GM08714 (cell line): ENCODE results near the gene ADGRV1.

ENCODE experiments used
- H3K4me3 ChIP-seq: fragments of 200-500 bp; sonication (Bioruptor generic); 2 replicates; pipeline ENCODE4 v1.5.1; 2014; ENCODE audit warnings: mild to moderate bottlenecking, low read length, inconsistent platforms
- ZNF274 ChIP-seq: IDR thresholded peaks from 2 replicates; pipeline ENCODE4 v1.6.1; 2012; ENCODE audit warnings: mild to moderate bottlenecking, low read depth, low read length

The ADGRV1 gene

GRCh38 chr5:91160714-91161285 lies 602.2 kb downstream of the ADGRV1 start:
- no peak for TF ChIP-seq ZNF274
- no peak overlapping the region for H3K4me3 ChIP-seq

DNA sequence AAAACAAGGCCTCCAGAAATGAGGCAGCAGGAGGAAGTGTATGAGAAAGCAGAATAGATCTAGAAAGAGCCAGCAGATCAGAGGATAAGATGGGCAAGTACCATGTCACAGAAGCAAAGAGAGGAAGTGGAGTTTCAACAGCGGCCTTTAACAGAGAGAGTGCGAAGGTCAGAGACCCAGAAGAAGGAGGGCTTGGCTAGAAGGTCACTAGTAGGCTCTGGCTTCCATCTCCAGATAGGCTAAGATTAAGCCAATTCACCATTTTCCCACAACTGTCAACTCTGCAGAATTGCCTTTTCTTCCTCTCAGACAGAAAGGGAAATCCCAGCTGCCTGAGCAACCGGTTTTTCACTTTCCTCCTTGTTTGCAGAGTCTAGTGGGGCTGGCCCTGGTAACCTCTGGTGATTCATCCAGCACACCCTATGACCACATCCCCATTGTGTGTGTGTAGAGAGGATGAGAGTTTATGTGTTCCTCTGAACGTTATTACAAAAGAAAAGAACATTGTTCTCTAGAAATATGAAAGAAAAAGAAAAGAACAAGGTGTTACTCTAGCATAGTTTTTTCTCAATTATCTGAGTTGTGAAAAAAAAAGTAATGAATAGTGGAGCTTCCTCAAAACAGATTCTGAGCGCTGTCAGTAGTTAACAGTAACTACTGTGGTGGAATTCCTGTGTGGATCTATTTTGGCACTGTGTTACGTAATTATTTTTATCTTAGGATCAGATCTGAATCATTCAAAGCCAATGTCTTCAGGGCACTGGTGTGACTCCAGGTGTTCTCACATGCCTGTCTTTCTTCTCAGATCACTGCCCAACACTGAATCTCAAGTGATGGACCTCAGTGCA lies 604.2 kb downstream of the ADGRV1 start:
- TF ChIP-seq ZNF274 = no peak
- no peak overlapping the region for H3K4me3 ChIP-seq

DNA sequence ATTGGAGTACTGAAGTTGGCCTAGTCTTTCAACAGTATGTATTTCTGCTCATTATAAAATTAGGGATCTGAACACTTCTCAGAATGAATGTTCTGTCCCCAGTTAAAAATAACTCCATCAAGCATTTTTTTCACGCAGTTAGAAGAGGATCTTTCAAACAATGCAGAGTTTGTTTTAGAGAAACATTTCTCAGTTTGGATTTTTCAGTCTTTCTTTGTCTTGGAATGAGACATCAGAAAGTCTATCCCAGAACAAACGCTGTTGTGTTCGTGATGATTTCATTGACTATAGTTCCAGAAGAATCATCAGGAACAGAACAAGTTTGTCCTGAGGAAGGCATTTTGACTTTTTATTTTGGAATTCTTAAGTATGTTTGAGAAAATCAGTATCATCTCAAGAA lies 605.8 kb downstream of the ADGRV1 start:
- no peak for TF ChIP-seq ZNF274
- H3K4me3 ChIP-seq = no peak overlapping the region

GRCh38 chr5:91166059-91166807 lies 607.6 kb downstream of the ADGRV1 start:
- no peak for TF ChIP-seq ZNF274
- no peak overlapping the region for H3K4me3 ChIP-seq

- no peak for TF ChIP-seq ZNF274
- H3K4me3 ChIP-seq = no peak overlapping the region
Observed at GRCh38 chr5:91168859-91169258, 610.3 kb downstream of the ADGRV1 start.

GRCh38 chr5:91170266-91170665 lies 611.7 kb downstream of the ADGRV1 start:
- H3K4me3 ChIP-seq = no peak overlapping the region
- no peak for TF ChIP-seq ZNF274

- no peak for TF ChIP-seq ZNF274
- H3K4me3 ChIP-seq = no peak overlapping the region
Observed at GRCh38 chr5:91171322-91171721, 612.7 kb downstream of the ADGRV1 start.

DNA sequence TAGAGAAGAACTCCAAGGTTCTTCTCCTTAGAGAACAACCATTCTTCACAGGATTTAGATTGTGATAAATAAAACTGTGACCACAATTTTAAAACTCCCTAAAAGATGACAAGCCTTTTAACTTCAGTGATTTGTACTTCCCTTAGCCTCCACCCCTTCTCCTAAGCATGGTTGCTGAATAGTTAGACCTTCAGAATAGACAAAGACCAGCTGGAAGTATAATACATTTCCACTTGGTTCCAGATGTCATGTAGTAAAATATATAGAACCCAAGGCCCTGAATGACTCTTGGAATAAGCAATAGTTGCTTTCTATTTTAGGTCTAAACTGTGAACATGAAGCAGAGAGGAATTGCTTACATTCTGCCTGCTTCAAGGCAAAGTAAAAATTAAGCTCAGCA lies 615.8 kb downstream of the ADGRV1 start:
- TF ChIP-seq ZNF274 = no peak
- no peak overlapping the region for H3K4me3 ChIP-seq

- no peak for TF ChIP-seq ZNF274
- no peak overlapping the region for H3K4me3 ChIP-seq
Observed at GRCh38 chr5:91175708-91176107, 617.1 kb downstream of the ADGRV1 start.

- no peak overlapping the region for H3K4me3 ChIP-seq
- no peak for TF ChIP-seq ZNF274
Observed at GRCh38 chr5:91176288-91177016, 617.9 kb downstream of the ADGRV1 start.

- TF ChIP-seq ZNF274 = no peak
- H3K4me3 ChIP-seq = no peak overlapping the region
Observed at GRCh38 chr5:91177085-91177484, 618.5 kb downstream of the ADGRV1 start.

- no peak overlapping the region for H3K4me3 ChIP-seq
- no peak for TF ChIP-seq ZNF274
Observed at GRCh38 chr5:91177639-91178038, 619.0 kb downstream of the ADGRV1 start.

GRCh38 chr5:91178461-91178860 lies 619.9 kb downstream of the ADGRV1 start:
- no peak for TF ChIP-seq ZNF274

DNA sequence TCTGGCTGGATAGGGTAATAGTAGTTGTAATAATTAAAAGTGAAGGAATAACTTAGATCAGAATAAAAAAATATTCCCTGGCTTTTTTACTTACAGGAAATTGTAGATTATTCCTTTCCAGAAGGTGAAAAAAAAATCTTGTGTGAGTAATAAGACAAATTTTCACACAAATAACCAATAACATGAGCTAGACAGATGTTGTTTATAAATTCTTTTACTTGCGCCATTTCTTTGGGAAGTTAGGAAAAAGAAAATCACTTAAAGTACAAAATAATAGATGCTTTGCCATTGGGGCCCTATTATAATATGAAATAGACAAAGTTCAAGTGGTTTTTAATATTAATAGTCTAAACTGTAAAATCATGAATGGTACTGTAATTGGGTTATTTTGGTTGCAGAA lies 620.4 kb downstream of the ADGRV1 start:
- H3K4me3 ChIP-seq = no peak overlapping the region

More at GRCh38 chr5:91178461-91178860, 619.9 kb downstream of the ADGRV1 start:
- H3K4me3 ChIP-seq = no peak overlapping the region

GRCh38 chr5:91180506-91180905 lies 621.9 kb downstream of the ADGRV1 start:
- TF ChIP-seq ZNF274 = no peak

More for the DNA sequence above, 620.4 kb downstream of the ADGRV1 start:
- TF ChIP-seq ZNF274 = no peak

More at GRCh38 chr5:91180506-91180905, 621.9 kb downstream of the ADGRV1 start:
- no peak overlapping the region for H3K4me3 ChIP-seq
